Fibroblast of skin of scalp (primary cell): ENCODE results near the gene WIPF3.

Experiments used
- DNase-seq: peaks from one replicate; pipeline ENCODE4 v3.0.0-alpha.2; 2013

Gene WIPF3

DNA sequence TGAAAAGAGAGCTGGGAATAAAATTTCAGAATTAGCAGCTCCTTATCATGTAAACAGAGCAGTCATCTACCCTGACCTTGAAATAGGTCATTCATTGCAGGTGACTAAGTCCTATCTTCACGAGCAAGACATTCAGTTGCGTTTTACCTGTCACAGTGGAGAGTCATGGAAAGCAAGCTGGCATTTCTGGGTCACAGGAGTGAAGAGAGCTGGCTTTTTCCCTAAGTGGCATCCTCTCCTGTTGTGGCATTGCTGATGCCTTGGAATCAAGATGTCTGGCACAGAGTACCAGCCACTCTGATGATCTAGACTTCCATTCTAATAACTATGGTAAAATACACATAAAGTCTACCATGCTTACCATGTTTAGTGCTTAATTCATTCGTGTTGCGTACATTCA, 112.5 kb downstream of the WIPF3 start:
- no peak for DNase-seq

DNA sequence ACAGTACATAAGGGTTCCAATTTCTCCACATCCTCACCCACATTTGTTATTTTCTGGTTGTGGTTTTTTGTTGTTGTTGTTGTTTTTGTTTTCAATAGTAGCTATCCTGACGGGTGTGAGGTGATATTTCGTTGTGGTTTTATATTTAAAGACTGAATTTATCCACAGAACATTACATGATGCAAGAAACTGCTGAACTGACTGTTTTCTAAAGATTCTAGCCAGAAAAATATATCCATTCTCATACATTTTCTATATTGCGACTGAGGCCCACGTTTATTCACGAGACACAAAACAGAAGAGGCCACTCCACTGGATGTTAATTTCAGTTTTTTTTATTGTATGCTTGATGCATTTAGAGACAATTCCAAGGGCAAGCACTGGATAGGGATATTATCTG, 113.5 kb downstream of the WIPF3 start:
- no peak for DNase-seq

GRCh38 chr7:29920491-29920890, 114.2 kb downstream of the WIPF3 start:
- no peak for DNase-seq

- peak; percentile 68 for DNase-seq
These were observed 115.2 kb downstream of the WIPF3 start for GRCh38 chr7:29921404-29922010.

GRCh38 chr7:29922921-29923700, 116.8 kb downstream of the WIPF3 start:
- no peak for DNase-seq

- DNase-seq: no peak
These were observed 117.7 kb downstream of the WIPF3 start for GRCh38 chr7:29924006-29924405.

DNA sequence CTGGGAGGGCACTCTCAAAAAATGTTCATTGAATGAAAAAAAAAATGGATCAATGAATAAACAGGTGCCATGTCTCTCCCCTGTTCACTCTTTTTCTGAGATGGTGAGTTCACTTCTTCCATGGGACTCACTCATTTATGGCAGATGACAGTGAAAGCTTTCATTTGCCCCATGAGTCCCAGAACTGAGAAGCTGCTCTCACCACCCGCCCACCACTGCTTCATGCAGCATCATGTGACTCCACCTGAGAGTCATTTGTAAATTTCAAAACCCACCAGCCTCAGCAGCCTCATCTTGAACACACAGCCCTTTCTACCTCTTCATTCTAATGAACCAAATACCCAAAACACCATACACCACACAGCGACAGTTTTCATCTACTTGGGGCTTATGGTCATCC, 118.4 kb downstream of the WIPF3 start:
- DNase-seq: no peak

DNA sequence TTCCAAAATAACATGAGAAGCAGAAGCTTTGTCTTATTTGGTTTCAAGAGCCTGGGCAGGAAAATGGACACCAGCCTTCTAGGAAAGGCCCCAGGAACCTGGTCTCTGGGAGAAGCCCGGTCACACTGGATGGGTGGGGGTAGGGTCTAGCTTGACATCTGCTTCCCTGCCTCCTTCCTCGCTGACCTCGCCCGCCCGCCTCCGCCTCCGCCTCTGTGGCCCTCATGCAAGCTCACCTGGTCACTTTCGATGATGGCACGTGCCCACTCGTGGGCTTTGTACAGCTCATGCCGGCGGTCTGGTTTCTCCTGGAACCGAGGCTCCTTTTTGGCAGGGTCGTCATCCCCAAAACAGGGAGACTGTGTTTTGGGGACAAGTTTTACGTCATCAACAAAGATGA, 119.9 kb downstream of the WIPF3 start:
- DNase-seq: no peak

DNA sequence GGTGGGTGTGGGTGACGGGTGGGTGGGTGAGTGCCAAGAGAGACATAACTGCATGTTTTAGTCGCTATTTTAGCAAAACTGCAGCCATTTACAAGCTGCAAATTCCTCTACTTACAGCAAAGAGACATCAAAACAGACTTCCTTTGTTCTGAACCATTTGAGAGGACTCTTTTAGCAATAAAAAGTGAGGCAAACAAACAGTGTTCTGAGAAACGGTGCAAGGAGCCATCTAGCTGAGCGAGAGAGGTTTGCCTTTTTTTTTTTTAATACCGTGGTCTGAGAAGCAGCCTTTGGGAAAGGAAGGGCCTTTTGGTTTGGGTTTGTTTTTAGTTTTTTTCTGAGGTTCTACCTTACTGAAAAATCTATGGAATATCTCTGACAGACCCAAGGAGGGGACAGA, 120.4 kb downstream of the WIPF3 start:
- no peak for DNase-seq

- DNase-seq: no peak
These were observed 122.9 kb downstream of the WIPF3 start for GRCh38 chr7:29929018-29929807.

GRCh38 chr7:29935111-29935510, 128.8 kb downstream of the WIPF3 start:
- DNase-seq: no peak

DNA sequence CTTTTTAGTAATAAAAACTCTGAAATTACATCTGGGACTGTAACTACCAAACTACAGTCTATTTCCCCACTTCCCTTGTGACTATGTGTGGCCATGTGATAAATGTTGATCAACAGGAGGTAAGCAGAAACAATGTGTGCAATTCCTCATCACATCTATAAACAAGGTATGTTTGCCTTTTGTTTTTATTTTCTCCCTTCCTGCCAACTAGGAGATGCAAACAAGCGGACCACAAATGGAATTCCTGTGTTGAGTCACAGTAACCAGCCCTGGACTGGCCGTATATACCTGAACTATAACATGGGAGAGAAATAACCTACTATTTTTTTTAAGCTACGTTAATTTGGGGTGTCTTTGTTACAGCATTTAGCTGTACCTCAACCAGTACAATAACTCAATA, 130.8 kb downstream of the WIPF3 start:
- no peak for DNase-seq

- DNase-seq: no peak
These were observed 133.9 kb downstream of the WIPF3 start for GRCh38 chr7:29940199-29940598.

DNA sequence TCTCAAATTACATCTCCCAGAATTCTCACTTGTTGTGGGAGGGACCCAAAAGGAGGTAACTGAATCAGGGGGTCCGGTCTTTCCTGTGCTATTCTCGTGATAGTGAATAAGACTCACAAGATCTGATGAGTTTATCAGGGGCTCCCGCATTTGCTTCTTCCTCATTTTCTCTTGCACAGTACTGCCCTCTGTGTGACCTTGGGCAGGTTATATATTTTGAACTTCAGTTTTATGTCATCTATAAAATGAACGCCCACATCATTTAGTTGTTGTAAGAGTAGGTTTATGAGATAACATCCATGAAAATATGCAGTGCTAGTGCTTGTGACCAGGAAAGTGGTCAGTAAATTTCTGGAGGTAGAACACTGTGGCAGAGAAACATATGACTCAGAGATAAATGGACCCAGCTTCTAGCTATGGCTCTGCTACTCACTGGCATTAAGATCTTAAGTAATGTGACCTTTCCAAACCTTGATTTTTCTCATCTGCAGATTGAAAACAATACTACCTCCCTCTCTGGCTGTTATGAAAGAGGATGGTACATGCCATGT, 139.0 kb downstream of the WIPF3 start:
- DNase-seq: no peak

DNA sequence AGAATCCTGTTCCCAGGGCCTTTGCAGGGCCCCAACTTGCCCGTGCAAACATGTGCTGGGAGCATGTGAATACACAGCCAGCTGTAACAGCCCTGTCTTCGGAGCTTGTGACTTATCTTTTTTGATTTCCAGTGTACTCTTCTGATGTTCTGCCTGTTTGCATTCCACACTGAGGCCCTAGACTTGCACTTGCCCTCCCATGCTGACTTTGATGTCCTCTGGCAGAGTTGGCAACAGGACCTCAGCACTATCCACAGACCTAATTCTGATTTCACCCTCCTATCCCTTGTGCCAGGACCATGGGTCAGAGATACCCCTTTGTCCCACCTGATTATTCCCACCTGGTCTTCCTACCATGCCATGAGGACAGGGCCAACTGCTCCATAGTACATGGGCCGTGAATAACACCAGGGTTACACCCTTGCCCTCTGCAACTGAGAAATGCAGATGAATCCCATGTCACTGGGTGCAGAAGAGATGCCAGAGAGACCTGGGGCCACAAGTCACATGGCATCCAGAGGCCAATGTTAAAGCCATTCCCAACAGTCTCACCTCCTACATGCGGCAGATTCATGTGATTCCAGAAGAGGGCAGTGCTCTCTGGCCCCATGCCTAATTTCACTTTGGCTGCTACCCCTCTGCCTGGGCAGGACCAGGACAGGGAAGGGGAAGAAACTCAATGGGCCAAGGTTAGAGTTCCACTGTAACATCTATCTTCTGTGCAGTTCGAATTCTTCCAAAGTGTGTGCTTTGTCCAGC, 140.3 kb downstream of the WIPF3 start:
- peak; percentile 43 for DNase-seq

GRCh38 chr7:29948587-29948986, 142.3 kb downstream of the WIPF3 start:
- no peak for DNase-seq

DNA sequence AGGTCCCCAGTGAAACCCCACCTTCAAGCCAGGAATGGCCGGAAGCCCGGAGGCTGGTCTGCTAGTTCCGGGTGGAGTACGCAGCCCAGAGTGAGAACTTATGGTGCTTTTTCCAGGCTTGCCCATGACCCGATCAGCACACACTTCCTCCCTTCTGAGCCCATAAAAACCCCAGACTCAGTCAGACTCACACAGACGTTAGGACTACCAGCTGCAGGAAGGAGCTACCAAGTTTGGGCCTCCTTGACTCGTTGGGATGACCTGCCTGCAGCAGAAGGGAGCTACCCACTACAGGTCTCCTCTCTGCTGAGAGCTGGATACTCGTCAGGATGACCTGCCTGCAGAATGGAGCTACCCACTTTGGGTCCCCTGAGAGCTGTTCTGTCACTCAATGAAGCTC, 144.2 kb downstream of the WIPF3 start:
- no peak for DNase-seq

GRCh38 chr7:29951206-29951605, 144.9 kb downstream of the WIPF3 start:
- DNase-seq: no peak

GRCh38 chr7:29953726-29954347, 147.5 kb downstream of the WIPF3 start:
- DNase-seq: peak; percentile 36

GRCh38 chr7:29955075-29955792, 148.9 kb downstream of the WIPF3 start:
- DNase-seq: no peak

DNA sequence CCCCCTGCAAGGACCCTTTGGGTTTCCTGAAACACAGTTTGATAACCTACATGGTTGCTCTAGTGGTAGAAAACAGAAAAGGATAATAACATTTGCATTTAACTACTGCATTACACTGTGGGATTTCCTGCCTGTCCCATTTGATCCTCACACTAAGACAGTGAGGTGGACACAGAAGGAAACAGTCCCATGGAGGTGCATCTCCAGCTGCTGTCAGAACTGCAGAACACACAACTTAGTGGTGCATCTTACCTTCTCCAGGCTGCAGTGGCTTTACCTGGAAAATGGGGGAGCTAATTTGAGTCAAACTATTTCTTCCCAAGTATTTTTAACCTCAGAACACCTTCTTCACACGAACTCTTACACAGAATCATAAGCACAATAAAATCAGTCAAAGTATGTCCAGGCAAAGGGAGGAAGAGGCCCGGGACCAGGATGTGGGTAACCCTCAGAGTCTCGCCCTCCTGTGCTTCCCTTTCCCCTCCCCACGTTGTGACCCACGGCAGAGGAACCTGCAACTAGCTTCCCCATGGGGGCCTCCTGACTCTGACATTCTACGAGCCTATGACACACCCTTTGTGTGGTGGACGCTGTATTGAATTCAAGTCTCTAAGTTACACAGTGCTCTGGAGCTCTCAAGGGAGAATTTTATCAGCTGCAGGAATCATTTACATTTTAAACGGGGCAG, 149.6 kb downstream of the WIPF3 start:
- DNase-seq: no peak
